ENCODE measurements around the gene RNF144B.

DNA sequence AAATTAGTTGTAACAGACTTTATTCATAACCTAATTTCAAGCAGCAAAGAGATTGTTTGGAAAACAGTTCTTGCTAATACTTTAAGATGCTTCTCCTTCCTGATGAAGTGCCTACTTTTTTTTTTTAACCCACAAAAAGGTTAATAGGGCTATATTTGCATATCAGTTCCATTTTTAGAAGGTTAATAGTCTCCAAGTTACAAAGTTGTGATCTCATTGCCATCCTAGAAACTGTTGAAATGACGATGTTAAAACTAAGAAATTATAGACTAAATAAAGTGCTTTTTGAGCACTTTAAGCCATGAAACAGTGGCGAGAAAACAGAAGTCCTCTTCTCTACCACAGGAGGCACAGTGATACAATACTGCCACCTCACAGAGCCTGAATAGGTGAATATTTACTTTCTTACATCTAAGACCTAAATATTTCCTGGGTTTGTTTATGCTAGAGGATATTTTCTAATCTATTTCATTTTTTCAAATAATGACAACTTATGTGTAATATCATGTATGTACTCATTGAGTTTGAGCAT, 5.3 kb downstream of the RNF144B start:
- TF ChIP-seq CTCF (IDR thresholded peaks at IDR 0.05) (no peak), POLR2A (IDR thresholded peaks at IDR 0.05) (no peak)
